ENCODE results near the gene CCDC85C.

Gene CCDC85C

GRCh38 chr14:99628887-99629618 lies 25.0 kb upstream of the CCDC85C start:
- DNase-seq, result peak; percentile 61

- no peak for DNase-seq
Observed at GRCh38 chr14:99627510-99628381, 23.7 kb upstream of the CCDC85C start.

GRCh38 chr14:99627100-99627499 lies 23.1 kb upstream of the CCDC85C start:
- no peak for DNase-seq

- DNase-seq, result no peak
Observed at GRCh38 chr14:99626041-99626648, 22.1 kb upstream of the CCDC85C start.

GRCh38 chr14:99625476-99625875 lies 21.5 kb upstream of the CCDC85C start:
- DNase-seq, result no peak

GRCh38 chr14:99624971-99625370 lies 21.0 kb upstream of the CCDC85C start:
- DNase-seq, result no peak

GRCh38 chr14:99624024-99624423 lies 20.0 kb upstream of the CCDC85C start:
- no peak for DNase-seq

GRCh38 chr14:99621948-99622347 lies 17.9 kb upstream of the CCDC85C start:
- no peak for DNase-seq

GRCh38 chr14:99619835-99620834 lies 16.1 kb upstream of the CCDC85C start:
- peak; percentile 66 for DNase-seq

- no peak for DNase-seq
Observed at GRCh38 chr14:99616832-99617800, 13.1 kb upstream of the CCDC85C start.

- no peak for DNase-seq
Observed at GRCh38 chr14:99615497-99616157, 11.6 kb upstream of the CCDC85C start.

- peak; percentile 23 for DNase-seq
Observed at GRCh38 chr14:99612738-99613330, 8.8 kb upstream of the CCDC85C start.

- DNase-seq, result no peak
Observed at GRCh38 chr14:99612071-99612737, 8.2 kb upstream of the CCDC85C start.

- no peak for DNase-seq
Observed at GRCh38 chr14:99611646-99612045, 7.6 kb upstream of the CCDC85C start.

GRCh38 chr14:99609245-99610170 lies 5.5 kb upstream of the CCDC85C start:
- peak; percentile 18 for DNase-seq

GRCh38 chr14:99608591-99608990 lies 4.6 kb upstream of the CCDC85C start:
- DNase-seq, result no peak

- DNase-seq, result no peak
Observed at GRCh38 chr14:99606359-99606758, 2.4 kb upstream of the CCDC85C start.

- DNase-seq, result peak; percentile 64
Observed at GRCh38 chr14:99605299-99605961, 1.4 kb upstream of the CCDC85C start.
